ENCODE data around the gene LPO. TPM values are rescaled to one million over a fixed set of nuclear protein-coding genes. Genes with fewer than 3 reads are reported as not detected.

The LPO gene
- total RNA-seq, 1 experiment from 2014 or later: 0.06 TPM

- peak; percentile 83 for DNase-seq (ENCODE audit: low read depth)
These were observed 79.2 kb downstream of the LPO start for GRCh38 chr17:58317421-58318064.

- DNase-seq (ENCODE audit: low read depth): no peak
These were observed 79.7 kb downstream of the LPO start for GRCh38 chr17:58318065-58318481.

Other genes starting within 250 kb of the LPO start
- 499 and 574 TPM in 2 replicates for gene SRSF1, start 231.3 kb upstream of the LPO start, total RNA-seq (2014; rRNA removed; shearing (Covaris generic))
- gene DYNLL2, start 155.2 kb upstream of the LPO start, total RNA-seq (2014; rRNA removed; shearing (Covaris generic)): 5.5 and 8.8 TPM in 2 replicates
- 0.06 TPM in 1 of 2 replicates, not detected in the other for gene OR4D1, start 90.2 kb upstream of the LPO start, total RNA-seq (2014; rRNA removed; shearing (Covaris generic))
- not detected in 2 replicates for gene OR4D2, start 71.6 kb upstream of the LPO start, total RNA-seq (2014; rRNA removed; shearing (Covaris generic))
- not detected in 2 replicates for gene EPX, start 45.9 kb upstream of the LPO start, total RNA-seq (2014; rRNA removed; shearing (Covaris generic))
- 3.3 and 16.3 TPM in 2 replicates for gene MKS1, start 19.3 kb upstream of the LPO start, total RNA-seq (2014; rRNA removed; shearing (Covaris generic))
- not detected in 2 replicates for gene MPO, start 42.4 kb downstream of the LPO start, total RNA-seq (2014; rRNA removed; shearing (Covaris generic))
- gene TSPOAP1, start 90.2 kb downstream of the LPO start, total RNA-seq (2014; rRNA removed; shearing (Covaris generic)): under 0.01 and 0.33 TPM in 2 replicates
- 50.2 and 106 TPM in 2 replicates for gene SUPT4H1, start 113.6 kb downstream of the LPO start, total RNA-seq (2014; rRNA removed; shearing (Covaris generic))
- 0.57 and 1.5 TPM in 2 replicates for gene RNF43, start 178.9 kb downstream of the LPO start, total RNA-seq (2014; rRNA removed; shearing (Covaris generic))
- 0.06 TPM in 1 of 2 replicates, not detected in the other for gene HSF5, start 249.8 kb downstream of the LPO start, total RNA-seq (2014; rRNA removed; shearing (Covaris generic))

All from Daoy (cell line).